HG02798 (cell line): ENCODE results near the gene PAX2.

ENCODE experiments used
- ATAC-seq: cut with Tn5 transposase; IDR thresholded peaks from one replicate; pipeline ENCODE4 v1.9.1; 2021; ENCODE audit warnings: mild to moderate bottlenecking; ENCODE audit not compliant: unreplicated experiment, poor library complexity

Gene PAX2

DNA sequence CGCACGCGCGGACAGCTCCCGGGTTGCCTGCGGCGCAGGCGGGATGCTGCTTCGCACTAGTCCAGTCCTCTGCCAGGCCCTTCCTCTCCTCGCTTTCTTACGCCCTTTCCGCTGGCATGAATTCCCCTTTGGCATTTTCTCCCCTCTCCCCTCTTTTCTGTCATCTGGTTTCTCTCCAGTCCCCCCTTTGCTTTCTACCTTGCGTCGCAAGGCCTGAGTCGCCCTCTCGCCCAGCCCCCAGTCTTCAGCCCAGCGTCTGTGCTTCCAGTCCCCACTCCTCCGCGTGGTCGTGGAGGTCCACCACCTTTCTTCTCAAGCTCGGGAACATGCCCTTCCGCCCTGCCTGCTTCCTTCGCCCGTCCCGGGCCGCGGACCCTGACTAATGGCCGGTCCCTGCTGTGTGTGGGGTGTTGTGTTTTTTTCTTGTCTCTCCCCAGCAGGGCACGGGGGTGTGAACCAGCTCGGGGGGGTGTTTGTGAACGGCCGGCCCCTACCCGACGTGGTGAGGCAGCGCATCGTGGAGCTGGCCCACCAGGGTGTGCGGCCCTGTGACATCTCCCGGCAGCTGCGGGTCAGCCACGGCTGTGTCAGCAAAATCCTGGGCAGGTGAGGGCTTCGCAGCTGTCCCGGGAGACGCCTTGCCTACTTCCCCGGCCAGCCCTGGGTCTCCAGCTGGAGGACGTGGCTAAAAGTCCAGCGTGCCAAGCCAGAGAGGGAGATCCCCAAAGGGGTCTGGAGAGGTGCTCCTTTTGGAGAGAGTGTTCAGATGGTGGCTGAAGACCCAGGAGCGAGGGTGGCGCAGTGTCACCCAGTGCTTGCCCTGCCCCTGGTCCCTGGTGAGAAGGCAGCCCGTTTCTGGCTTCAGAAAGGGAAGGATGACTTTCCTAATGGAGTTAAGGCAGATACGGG is 4.2 kb downstream of the PAX2 start:
- no peak for ATAC-seq

DNA sequence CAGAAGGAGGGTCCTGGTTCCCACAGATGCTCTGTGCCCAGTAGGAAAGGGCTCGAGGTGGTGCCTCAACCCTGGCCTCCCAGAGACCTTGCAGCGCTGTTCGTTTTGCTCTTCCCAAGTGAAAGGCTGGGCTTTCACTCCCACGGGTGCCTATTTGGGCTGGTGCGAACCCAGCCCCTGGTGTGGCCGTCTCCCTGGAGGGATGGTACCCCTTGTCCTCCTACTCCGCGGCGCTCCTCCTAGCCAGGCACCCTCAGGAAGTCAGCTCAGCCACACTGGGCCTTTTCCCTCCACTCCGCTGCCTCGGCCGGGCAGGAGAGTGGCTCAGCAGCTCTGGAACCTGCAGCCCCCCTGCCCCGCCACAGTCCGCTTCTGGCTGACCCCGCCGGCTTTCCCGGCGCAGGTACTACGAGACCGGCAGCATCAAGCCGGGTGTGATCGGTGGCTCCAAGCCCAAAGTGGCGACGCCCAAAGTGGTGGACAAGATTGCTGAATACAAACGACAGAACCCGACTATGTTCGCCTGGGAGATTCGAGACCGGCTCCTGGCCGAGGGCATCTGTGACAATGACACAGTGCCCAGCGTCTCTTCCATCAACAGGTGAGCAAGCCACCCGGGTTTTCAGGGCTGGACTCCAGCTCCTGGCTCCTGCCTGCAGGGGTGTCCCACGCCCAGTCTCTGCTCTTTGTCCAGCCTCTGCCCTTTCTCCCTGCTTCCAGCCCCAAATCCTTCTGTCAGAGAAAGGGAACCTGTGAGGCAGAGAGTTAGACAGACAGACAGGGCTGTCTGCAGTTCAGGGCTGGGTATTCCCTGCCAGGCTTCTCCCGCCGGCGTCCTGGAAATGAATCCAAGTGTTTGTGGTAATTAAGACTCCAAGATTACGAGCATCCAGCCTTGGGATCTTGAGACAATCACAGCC is 5.2 kb downstream of the PAX2 start:
- ATAC-seq, result no peak

DNA sequence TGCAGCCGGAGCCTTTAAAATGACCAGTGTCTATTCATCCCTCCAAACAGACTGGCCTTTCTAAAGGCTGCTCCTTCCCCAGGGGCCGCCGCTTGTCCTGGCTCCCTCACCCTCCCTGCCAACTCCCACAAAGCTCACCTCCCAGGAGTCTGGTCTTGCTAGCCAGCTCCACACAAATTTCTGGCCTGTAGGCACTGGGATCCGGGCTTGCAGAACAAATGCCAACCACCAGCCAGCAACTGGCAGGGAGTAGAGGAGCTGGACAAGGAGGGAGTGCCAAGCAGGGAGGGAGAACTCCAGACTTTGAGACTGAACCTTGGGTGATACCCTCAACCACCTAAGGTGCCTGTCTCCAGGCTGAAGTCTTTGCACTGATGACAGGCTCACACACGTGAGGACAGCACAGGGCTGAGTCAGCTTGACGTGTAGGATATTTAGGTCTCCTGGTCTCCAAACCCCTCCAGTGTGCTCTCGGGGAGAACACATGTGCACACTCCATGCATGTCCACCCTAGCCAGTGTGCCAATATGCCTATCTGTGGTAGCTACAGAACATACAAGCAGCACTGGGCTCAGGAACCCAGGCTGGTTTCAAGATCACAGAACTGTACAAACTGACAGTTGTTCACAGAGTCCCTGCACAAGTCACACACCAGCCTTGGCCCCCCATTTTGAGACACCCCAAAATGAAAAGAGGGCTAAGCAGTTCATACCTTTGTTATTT is 6.0 kb downstream of the PAX2 start:
- ATAC-seq, result no peak

DNA sequence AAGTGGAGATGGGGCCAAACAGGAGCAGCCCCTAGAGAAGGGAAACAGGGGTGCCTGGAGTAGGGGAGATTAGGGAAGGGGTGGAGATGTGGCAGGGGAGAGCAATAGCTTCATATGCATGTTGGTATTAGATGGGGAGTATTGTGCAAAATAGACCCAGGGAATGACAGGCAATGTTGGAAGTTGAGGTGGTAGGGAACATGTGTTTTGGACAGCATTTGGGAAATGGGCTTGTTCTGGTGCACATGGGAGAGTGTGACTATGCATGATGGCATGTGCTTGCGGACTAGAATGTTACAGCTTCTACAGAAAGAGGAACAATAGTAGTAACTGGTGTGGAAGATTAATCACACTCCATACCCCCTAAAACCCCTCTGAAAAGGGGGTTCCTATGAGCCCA is 10.4 kb downstream of the PAX2 start:
- ATAC-seq, result no peak

- ATAC-seq, result no peak
Measured at GRCh38 chr10:100759331-100759730, 13.9 kb downstream of the PAX2 start.

GRCh38 chr10:100760726-100761125 is 15.3 kb downstream of the PAX2 start:
- ATAC-seq, result no peak

GRCh38 chr10:100761191-100761590 is 15.8 kb downstream of the PAX2 start:
- no peak for ATAC-seq

DNA sequence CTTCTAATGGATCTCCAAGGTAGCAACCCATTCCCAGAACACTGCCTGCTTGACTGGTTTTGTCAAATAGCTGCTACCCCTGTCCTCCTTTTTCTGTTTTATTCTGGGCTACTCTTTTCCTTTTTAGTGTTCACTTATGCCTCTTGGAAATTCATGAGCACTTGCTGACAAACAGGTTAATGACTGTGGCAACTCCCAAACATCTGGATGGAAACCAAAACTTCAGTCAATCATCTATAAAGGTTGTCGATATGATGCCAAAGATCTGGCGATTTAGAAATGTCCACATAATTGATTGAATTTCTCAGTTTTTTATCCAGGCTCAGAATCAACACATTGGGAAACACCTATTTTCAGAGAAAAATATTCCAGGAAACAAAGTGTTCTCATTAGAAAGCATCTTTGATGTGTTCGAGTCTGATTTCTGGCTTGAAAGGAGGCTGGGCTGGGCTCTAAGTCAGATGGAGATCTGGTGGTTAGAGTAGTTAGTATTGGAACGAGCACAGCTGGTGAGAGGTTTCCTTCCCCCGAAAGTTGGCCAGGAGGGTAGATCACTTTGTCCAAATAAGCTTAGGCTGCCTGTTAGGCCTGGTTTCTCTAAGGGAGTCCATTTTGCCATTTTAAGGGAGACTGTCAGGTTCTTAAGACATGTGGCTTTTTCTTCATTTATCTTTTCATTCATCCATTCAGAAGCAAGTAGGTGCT is 17.8 kb downstream of the PAX2 start:
- ATAC-seq, result no peak

DNA sequence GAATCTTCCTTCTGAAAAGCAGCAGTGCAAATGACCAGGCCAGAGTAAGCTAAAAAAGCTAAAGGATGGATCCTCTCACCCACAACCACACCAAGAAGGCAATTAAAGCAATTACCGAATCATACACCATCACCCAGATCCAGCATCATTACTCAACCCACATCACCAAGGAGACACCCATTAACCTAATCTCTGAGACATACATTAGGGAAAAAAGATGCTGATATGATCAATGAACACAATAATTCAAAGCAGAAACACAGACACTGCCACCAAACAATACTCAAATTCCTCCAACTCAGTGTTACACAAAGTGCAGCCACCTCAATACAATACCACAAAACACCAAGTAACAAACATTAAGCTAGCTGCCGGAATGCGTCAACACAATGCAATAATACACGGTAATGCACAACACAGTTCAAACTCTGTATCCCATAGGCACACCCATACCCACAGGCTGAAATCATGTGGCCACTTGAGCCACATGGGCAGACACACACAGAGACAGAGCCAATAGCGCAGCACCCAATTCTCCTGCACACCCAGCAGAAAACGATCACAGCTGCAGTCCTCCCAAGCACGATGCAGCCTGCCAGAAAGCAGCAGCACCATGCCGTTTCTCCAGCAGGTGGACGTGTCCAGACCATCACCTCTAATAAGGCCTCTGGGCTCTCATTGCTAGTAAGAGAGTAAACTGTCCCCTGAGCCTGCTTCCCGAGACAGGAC is 21.5 kb downstream of the PAX2 start:
- ATAC-seq, result no peak

DNA sequence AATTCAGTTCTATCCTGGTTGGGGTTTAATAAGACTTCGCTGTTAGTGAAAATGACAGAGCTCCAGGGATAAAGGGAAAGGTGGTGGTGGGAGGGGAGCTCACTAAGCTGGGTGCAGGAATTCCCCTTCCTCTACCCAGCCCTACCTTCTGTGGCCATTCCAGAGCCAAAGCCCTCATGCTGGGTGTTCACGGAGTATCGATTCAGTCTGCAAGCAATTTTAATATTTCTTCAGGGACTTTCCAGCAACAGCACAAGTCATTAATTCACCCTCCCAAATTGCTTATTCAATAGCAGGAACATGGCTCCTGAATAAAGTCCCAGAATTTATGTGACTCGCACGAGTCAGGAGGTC is 22.0 kb downstream of the PAX2 start:
- no peak for ATAC-seq

DNA sequence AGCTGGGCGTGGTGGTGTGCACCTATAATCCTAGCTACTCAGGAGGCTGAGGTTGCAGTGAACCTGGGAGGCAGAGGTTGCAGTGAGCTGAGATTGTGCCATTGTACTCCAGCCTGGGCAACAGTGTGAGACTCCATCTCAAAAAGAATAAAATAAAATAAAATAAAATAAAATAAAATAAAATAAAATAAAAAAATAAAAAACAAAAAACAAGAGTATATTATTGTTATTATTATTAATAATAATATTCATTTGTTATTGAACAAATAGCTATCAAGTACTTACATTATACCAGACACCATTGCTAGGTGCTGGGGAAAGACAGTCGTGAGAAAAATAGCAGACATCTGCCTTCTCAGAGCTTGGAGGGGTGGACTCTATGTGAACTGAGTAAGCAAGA is 24.1 kb downstream of the PAX2 start:
- no peak for ATAC-seq

DNA sequence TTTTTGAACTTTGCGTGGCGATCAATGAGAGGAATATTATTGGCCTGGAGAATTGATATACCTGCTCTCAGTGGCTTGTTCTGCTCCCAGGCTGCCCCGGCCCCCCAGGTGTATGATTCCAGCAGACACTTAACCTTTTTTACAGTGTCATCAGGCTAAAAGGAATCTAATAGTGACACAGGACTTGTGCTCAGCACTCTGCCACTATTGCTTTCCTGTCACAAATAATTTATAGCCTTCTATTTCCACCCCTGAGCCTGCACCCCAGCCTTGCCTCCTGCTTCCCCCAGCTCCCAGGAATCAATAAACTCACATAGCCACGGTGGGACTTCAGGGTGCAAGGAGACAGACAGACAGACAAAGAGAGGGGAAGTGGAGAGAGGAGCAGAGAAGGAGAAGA is 28.3 kb downstream of the PAX2 start:
- no peak for ATAC-seq

DNA sequence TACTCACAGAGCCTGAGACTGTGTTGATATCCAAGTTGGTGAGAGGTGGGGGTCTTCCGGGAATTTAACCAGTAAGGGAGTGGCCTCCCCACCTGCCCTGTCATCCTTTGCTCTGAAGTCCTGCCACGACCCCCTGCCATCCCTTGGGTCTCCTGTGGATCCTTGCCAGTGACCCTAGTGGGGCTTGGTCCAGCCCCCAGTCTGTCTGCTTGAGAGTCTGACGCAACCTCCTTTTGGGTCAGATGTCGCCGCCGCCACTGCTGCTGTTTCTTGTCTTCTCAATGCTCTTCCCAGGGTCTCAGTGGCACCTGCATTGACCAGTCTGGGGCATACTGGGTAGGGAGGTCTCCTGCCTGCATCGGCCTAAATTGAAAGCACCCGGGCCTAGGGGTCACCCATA is 28.8 kb downstream of the PAX2 start:
- no peak for ATAC-seq

GRCh38 chr10:100774876-100775275 is 29.5 kb downstream of the PAX2 start:
- ATAC-seq, result no peak

- ATAC-seq, result no peak
Measured at GRCh38 chr10:100775386-100775785, 30.0 kb downstream of the PAX2 start.

DNA sequence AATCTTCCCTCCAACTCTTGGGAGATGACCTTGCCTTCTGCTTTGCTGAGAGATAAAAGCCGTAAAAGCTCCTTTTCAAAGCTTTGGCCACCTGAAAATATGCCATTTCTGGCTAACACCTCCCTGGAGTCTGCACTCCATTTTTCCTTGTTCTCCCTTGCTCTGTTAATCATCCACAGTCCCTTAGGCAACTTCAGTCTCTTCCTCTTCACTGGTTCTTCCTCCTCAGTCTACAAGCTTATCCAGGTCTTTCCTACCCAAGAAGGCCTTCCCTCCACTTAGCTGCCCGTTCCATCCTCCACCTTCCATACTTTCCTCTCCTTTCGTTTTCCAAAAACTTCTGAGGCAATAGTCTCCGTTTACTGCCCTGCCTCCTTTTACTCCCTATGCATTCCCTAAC is 30.5 kb downstream of the PAX2 start:
- ATAC-seq, result no peak

- ATAC-seq, result no peak
Measured at GRCh38 chr10:100776671-100777070, 31.3 kb downstream of the PAX2 start.

GRCh38 chr10:100779329-100779728 is 33.9 kb downstream of the PAX2 start:
- no peak for ATAC-seq

GRCh38 chr10:100780324-100780723 is 34.9 kb downstream of the PAX2 start:
- ATAC-seq, result no peak
